ENCODE measurements around the gene SLC22A16. TPM values are rescaled to one million over a fixed set of nuclear protein-coding genes. Genes with fewer than 3 reads are reported as not detected.

SLC22A16 gene
- total and polyA plus RNA-seq, 8 donors = 0.22 to 0.35 (median 0.26) TPM; not detected in 5

- Histone ChIP-seq H3K27me3 (no peaks in the 10 kb centered on the region), H3K4me1 (no peaks in the 10 kb centered on the region), H3K36me3 (no peaks in the 10 kb centered on the region), H3K4me3 (no peak overlapping the region), H3K27ac (no peak overlapping the region), H3K9me3 (no peaks in the 10 kb centered on the region)
- no peak for TF ChIP-seq CTCF (IDR thresholded peaks at IDR 0.05)
- WGBS, 2 donors = 67 to 100% methylated on average over 1 of the region's 1 CpG
- DNase-seq (no peak), ATAC-seq (no peak), FAIRE-seq (no peak)
- intact Hi-C loops (cut with DNase I) = no loop called here
Measured at GRCh38 chr6:110486756-110487155, 10.3 kb upstream of the SLC22A16 start.

- ATAC-seq (no peak), DNase-seq (no peak), FAIRE-seq (no peak)
- H3K4me1 ChIP-seq = no peaks in the 10 kb centered on the region
- H3K4me3 ChIP-seq = no peak overlapping the region
- H3K27ac ChIP-seq = no peak overlapping the region
- H3K9me3 ChIP-seq = no peaks in the 10 kb centered on the region
- intact Hi-C loops (cut with DNase I) = no loop called here
- no peaks in the 10 kb centered on the region for H3K27me3 ChIP-seq
- no peak for TF ChIP-seq CTCF (IDR thresholded peaks at IDR 0.05)
- 54 to 56% methylated on average over 5 of the region's 5 CpGs for WGBS, 2 donors
- H3K36me3 ChIP-seq = no peaks in the 10 kb centered on the region
Measured at GRCh38 chr6:110485491-110485890, 9.1 kb upstream of the SLC22A16 start.

GRCh38 chr6:110484321-110484720 is 7.9 kb upstream of the SLC22A16 start:
- TF ChIP-seq CTCF (IDR thresholded peaks at IDR 0.05) = no peak
- WGBS, 2 donors = 51 to 61% methylated on average over 2 of the region's 2 CpGs
- intact Hi-C loops (cut with DNase I) = no loop called here
- DNase-seq (no peak), ATAC-seq (peak in 1 of 4 donors; percentile 43), FAIRE-seq (no peak)
- H3K27me3 ChIP-seq = no peaks in the 10 kb centered on the region
- no peaks in the 10 kb centered on the region for H3K9me3 ChIP-seq
- H3K36me3 ChIP-seq = no peaks in the 10 kb centered on the region
- no peaks in the 10 kb centered on the region for H3K4me1 ChIP-seq
- H3K4me3 ChIP-seq = no peak overlapping the region
- no peak overlapping the region for H3K27ac ChIP-seq

GRCh38 chr6:110482774-110483400 is 6.5 kb upstream of the SLC22A16 start:
- ATAC-seq (no peak), DNase-seq (no peak), FAIRE-seq (no peak)
- 79 to 80% methylated on average over 7 of the region's 7 CpGs for WGBS, 2 donors
- H3K27me3 ChIP-seq = no peaks in the 10 kb centered on the region
- no peak for TF ChIP-seq CTCF (IDR thresholded peaks at IDR 0.05)
- H3K36me3 ChIP-seq = no peaks in the 10 kb centered on the region
- H3K9me3 ChIP-seq = no peaks in the 10 kb centered on the region
- H3K4me3 ChIP-seq = no peak overlapping the region
- no peaks in the 10 kb centered on the region for H3K4me1 ChIP-seq
- H3K27ac ChIP-seq = no peak overlapping the region
- intact Hi-C loops (cut with DNase I) = no loop called here

GRCh38 chr6:110481081-110481480 is 4.7 kb upstream of the SLC22A16 start:
- no peak for FAIRE-seq
- Histone ChIP-seq H3K9me3 (no peaks in the 10 kb centered on the region), H3K27me3 (no peaks in the 10 kb centered on the region), H3K4me1 (no peaks in the 10 kb centered on the region), H3K27ac (no peak overlapping the region), H3K36me3 (no peaks in the 10 kb centered on the region), H3K4me3 (no peak overlapping the region)
- DNase-seq = no peak
- TF ChIP-seq CTCF (IDR thresholded peaks at IDR 0.05) = no peak
- no peak for ATAC-seq
- intact Hi-C loops (cut with DNase I) = no loop called here

Measured in pancreas (tissue), 10 donors.